ENCODE data around the gene LILRB3.

- TF ChIP-seq CTCF (IDR thresholded peaks at IDR 0.05) (no peak), POLR2A (IDR thresholded peaks at IDR 0.05) (no peak)
These were observed 29.4 kb upstream of the LILRB3 start for GRCh38 chr19:54252243-54252642.

Measured in uterus (tissue), 2 donors.